Activated naive CD4-positive, alpha-beta T cell treated with anti-CD3 and anti-CD28 coated beads, Interleukin-2, amount 50 U/mL, for 72 hours (primary cell): ENCODE data around the gene HOXA11. TPM values are rescaled to one million over a fixed set of nuclear protein-coding genes. Genes with fewer than 3 reads are reported as not detected.

Experiments used
- ATAC-seq, 2 donors: fragments of 150-1000 bp; cut with Tn5 transposase; 2 replicates each; pipeline ENCODE4 v1.10.0; 2021; ENCODE audit warnings: mild to moderate bottlenecking in 2 of 2, moderate library complexity in 2 of 2
- DNase-seq, 2 donors: peaks; one replicate each; pipeline ENCODE4 v3.0.0; 2021 to 2022; ENCODE audit warnings: low spot score in 2 of 2
- H3K27ac Mint-ChIP-seq, 2 donors: one replicate each; pipeline ENCODE4 v1.8.0; 2022; ENCODE audit warnings: mild to moderate bottlenecking in 2 of 2, mixed read lengths in 2 of 2
- H3K36me3 Mint-ChIP-seq, 2 donors: one replicate each; pipeline ENCODE4 v1.8.0; 2022; ENCODE audit warnings: mixed read lengths in 2 of 2
- H3K9me3 Mint-ChIP-seq, 2 donors: one replicate each; pipeline ENCODE4 v1.8.0; 2022; ENCODE audit warnings: mixed read lengths in 2 of 2
- total RNA-seq, 2 donors: library from RNA; stranded (reverse); gene quantifications; one replicate each; pipeline ENCODE4 v1.2.3, GENCODE V29; 2022

HOXA11 gene
- total RNA-seq, 2 donors from 2014 or later, result not detected

- peak in 1 of 2 donors; percentile 41 for DNase-seq
- Mint-ChIP-seq H3K9me3 (no peaks in the 10 kb centered on the region), H3K36me3 (peaks cover 0 to 19% of the 10 kb centered on the region in 2 donors), H3K27ac (peak overlapping the region in 1 of 2 donors; percentile 26)
- ATAC-seq, result no peak
Observed at GRCh38 chr7:27188386-27189294, 3.6 kb upstream of the HOXA11 start.

GRCh38 chr7:27187475-27188385 lies 2.7 kb upstream of the HOXA11 start:
- DNase-seq, result peak in 1 of 2 donors; percentile 31
- no peak for ATAC-seq
- Mint-ChIP-seq H3K27ac (no peak overlapping the region), H3K9me3 (no peaks in the 10 kb centered on the region), H3K36me3 (peaks cover 0 to 19% of the 10 kb centered on the region in 2 donors)

- DNase-seq, result peak in 1 of 2 donors; percentile 14
- Mint-ChIP-seq H3K27ac (no peak overlapping the region), H3K36me3 (peaks cover 0 to 19% of the 10 kb centered on the region in 2 donors), H3K9me3 (no peaks in the 10 kb centered on the region)
- no peak for ATAC-seq
Observed at GRCh38 chr7:27186668-27187474, 1.8 kb upstream of the HOXA11 start.

- no peaks in the 10 kb centered on the region for H3K9me3 Mint-ChIP-seq
Observed at GRCh38 chr7:27185854-27186667, 1.0 kb upstream of the HOXA11 start.

GRCh38 chr7:27184337-27185012 lies 557 bp downstream of the HOXA11 start:
- no peak overlapping the region for H3K27ac Mint-ChIP-seq
- peak in 1 of 2 donors; percentile 47 for ATAC-seq
- H3K9me3 Mint-ChIP-seq, result no peaks in the 10 kb centered on the region
- DNase-seq, result peak in 1 of 2 donors; percentile 30
- H3K36me3 Mint-ChIP-seq, result peaks cover 0 to 17% of the 10 kb centered on the region in 2 donors

More at GRCh38 chr7:27185854-27186667, 1.0 kb upstream of the HOXA11 start:
- peak overlapping the region in 1 of 2 donors; percentile 93 for H3K27ac Mint-ChIP-seq
- ATAC-seq (peak in 1 of 2 donors; percentile 21), DNase-seq (peak in 1 of 2 donors; percentile 51)
- H3K36me3 Mint-ChIP-seq, result peaks cover 0 to 19% of the 10 kb centered on the region in 2 donors

- no peak for ATAC-seq
- H3K36me3 Mint-ChIP-seq, result peaks cover 0 to 18% of the 10 kb centered on the region in 2 donors
- no peaks in the 10 kb centered on the region for H3K9me3 Mint-ChIP-seq
- H3K27ac Mint-ChIP-seq, result peak overlapping the region in 1 of 2 donors; percentile 29
- peak in 1 of 2 donors; percentile 23 for DNase-seq
Observed at GRCh38 chr7:27183682-27184336, 1.2 kb downstream of the HOXA11 start.

- H3K27ac Mint-ChIP-seq, result peak overlapping the region in 1 of 2 donors; percentile 29
- peaks cover 0 to 13% of the 10 kb centered on the region in 2 donors for H3K36me3 Mint-ChIP-seq
- peak in 1 of 2 donors; percentile 44 for DNase-seq
Observed at GRCh38 chr7:27182861-27183681, 2.0 kb downstream of the HOXA11 start.

GRCh38 chr7:27182285-27182841 lies 2.7 kb downstream of the HOXA11 start:
- Mint-ChIP-seq H3K36me3 (peaks cover 0 to 13% of the 10 kb centered on the region in 2 donors), H3K9me3 (no peaks in the 10 kb centered on the region), H3K27ac (no peak overlapping the region)
- DNase-seq (no peak), ATAC-seq (no peak)

More at GRCh38 chr7:27182861-27183681, 2.0 kb downstream of the HOXA11 start:
- no peaks in the 10 kb centered on the region for H3K9me3 Mint-ChIP-seq
- ATAC-seq, result no peak

- H3K27ac Mint-ChIP-seq, result no peak overlapping the region
- DNase-seq, result peak in 1 of 2 donors; percentile 33
- peaks cover 0 to 13% of the 10 kb centered on the region in 2 donors for H3K36me3 Mint-ChIP-seq
- H3K9me3 Mint-ChIP-seq, result no peaks in the 10 kb centered on the region
- no peak for ATAC-seq
Observed at GRCh38 chr7:27181795-27182275, 3.2 kb downstream of the HOXA11 start.

GRCh38 chr7:27180431-27181420 lies 4.3 kb downstream of the HOXA11 start:
- no peak overlapping the region for H3K27ac Mint-ChIP-seq
- no peaks in the 10 kb centered on the region for H3K9me3 Mint-ChIP-seq
- H3K36me3 Mint-ChIP-seq, result peaks cover 0 to 5% of the 10 kb centered on the region in 2 donors
- ATAC-seq, result no peak
- no peak for DNase-seq

GRCh38 chr7:27179503-27180430 lies 5.3 kb downstream of the HOXA11 start:
- H3K27ac Mint-ChIP-seq, result no peak overlapping the region
- no peaks in the 10 kb centered on the region for H3K9me3 Mint-ChIP-seq
- H3K36me3 Mint-ChIP-seq, result peaks cover 0 to 4% of the 10 kb centered on the region in 2 donors
- ATAC-seq (peak; percentile 64 to 78), DNase-seq (peak; percentile 23 to 78)
